GM10847 (cell line): Measurements from ENCODE around the gene DGCR6.

ENCODE experiments used
- POLR2A ChIP-seq: IDR thresholded peaks from 2 replicates; pipeline ENCODE4 v1.6.1; 2011; ENCODE audit not compliant: insufficient read length; ENCODE audit errors: extremely low read depth

The DGCR6 gene

GRCh38 chr22:18955696-18956095 lies 49.6 kb downstream of the DGCR6 start:
- no peak for TF ChIP-seq POLR2A
